Gastroesophageal sphincter (tissue), 3 donors: ENCODE data around the gene KRTAP19-1.
"Not testable (repeated sequence)": the region's sequence is repeated elsewhere in the genome, so short reads cannot be mapped to it uniquely, and the experiment has no call there.

Experiments used
- EP300 ChIP-seq: sonication (generic); formaldehyde crosslinking; IDR thresholded peaks from one replicate; pipeline ENCODE4 v1.6.1; 2017; ENCODE audit warnings: antibody characterized with exemption, mild to moderate bottlenecking
- POLR2A ChIP-seq, 2 donors: fragments of 450-650 bp; IDR thresholded peaks; one replicate each; pipeline ENCODE4 v1.6.1; 2017; ENCODE audit warnings: antibody characterized with exemption in 2 of 2, mild to moderate bottlenecking in 2 of 2, moderate library complexity in 1 of 2
- POLR2AphosphoS5 ChIP-seq: sonication (generic); formaldehyde crosslinking; IDR thresholded peaks from one replicate; pipeline ENCODE4 v1.6.1; 2017; ENCODE audit warnings: antibody characterized with exemption
- TF ChIP-seq, protein P1 (sequence below), 4 experiments: fragments of 200-600 bp in 2 of 4; fragments of 450-650 bp in 2 of 4; sonication (generic) in 1 of 4; IDR thresholded peaks; one replicate each; pipeline ENCODE4 v1.5.1; 2017 to 2019; ENCODE audit warnings: antibody characterized with exemption in 4 of 4, mild to moderate bottlenecking in 2 of 4, moderate library complexity in 2 of 4

- TF ChIP-seq POLR2A (IDR thresholded peaks at IDR 0.05); POLR2AphosphoS5; EP300: not testable (repeated sequence)
- TF ChIP-seq, protein P1, sequence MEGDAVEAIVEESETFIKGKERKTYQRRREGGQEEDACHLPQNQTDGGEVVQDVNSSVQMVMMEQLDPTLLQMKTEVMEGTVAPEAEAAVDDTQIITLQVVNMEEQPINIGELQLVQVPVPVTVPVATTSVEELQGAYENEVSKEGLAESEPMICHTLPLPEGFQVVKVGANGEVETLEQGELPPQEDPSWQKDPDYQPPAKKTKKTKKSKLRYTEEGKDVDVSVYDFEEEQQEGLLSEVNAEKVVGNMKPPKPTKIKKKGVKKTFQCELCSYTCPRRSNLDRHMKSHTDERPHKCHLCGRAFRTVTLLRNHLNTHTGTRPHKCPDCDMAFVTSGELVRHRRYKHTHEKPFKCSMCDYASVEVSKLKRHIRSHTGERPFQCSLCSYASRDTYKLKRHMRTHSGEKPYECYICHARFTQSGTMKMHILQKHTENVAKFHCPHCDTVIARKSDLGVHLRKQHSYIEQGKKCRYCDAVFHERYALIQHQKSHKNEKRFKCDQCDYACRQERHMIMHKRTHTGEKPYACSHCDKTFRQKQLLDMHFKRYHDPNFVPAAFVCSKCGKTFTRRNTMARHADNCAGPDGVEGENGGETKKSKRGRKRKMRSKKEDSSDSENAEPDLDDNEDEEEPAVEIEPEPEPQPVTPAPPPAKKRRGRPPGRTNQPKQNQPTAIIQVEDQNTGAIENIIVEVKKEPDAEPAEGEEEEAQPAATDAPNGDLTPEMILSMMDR (IDR thresholded peaks at IDR 0.05): not testable (repeated sequence)
Measured at GRCh38 chr21:30505621-30506205, 25.5 kb upstream of the KRTAP19-1 start.
